OCI-LY1 (cell line): ENCODE data around the gene TNFRSF12A.

Experiments used
- CTCF ChIP-seq: fragments of 200-600 bp; sonication (generic), shearing (Covaris generic); IDR thresholded peaks from 2 replicates; pipeline ENCODE4 v1.5.1; 2017; ENCODE audit warnings: mild to moderate bottlenecking, antibody characterized with exemption, low read length, moderate library complexity, mixed read lengths
- EZH2 ChIP-seq: fragments of 200-600 bp; sonication (generic), shearing (Covaris generic); IDR thresholded peaks from 2 replicates; pipeline ENCODE4 v1.8.0; 2017; ENCODE audit warnings: borderline replicate concordance, mixed run types, mild to moderate bottlenecking, antibody characterized with exemption, low read length, moderate library complexity, mixed read lengths

DNA sequence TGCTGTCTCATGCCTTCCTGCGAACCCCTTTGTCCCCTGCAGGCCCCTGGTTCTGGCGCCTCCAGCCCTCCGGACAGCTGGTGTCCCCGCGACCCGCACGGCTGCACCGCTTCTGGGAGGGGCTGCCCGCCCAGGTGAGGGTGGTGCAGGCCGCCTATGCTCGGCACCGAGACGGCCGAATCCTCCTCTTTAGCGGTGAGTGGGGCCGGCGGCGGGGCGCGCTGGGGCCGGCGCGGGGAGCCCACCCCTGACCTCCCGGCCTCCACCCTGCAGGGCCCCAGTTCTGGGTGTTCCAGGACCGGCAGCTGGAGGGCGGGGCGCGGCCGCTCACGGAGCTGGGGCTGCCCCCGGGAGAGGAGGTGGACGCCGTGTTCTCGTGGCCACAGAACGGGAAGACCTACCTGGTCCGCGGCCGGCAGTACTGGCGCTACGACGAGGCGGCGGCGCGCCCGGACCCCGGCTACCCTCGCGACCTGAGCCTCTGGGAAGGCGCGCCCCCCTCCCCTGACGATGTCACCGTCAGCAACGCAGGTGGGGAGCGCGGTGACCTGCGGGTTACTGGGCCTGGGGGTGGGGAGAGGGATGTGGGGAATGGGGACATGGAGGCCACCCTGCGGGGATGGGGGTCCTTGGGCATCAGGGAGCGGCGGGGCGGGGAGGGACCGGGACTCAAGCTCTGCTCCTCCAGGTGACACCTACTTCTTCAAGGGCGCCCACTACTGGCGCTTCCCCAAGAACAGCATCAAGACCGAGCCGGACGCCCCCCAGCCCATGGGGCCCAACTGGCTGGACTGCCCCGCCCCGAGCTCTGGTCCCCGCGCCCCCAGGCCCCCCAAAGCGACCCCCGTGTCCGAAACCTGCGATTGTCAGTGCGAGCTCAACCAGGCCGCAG is 38.2 kb downstream of the TNFRSF12A start:
- TF ChIP-seq CTCF, result no peak; the same call in 1 of the 2 replicates
- TF ChIP-seq EZH2, result no peak
